B cell (primary cell): ENCODE results near the gene GALNT18. TPM values are rescaled to one million over a fixed set of nuclear protein-coding genes. Genes with fewer than 3 reads are reported as not detected.

Experiments used
- ATAC-seq: fragments of 200-7000 bp; cut with Tn5 transposase; one replicate; pipeline ENCODE4 v1.10.0; 2021; ENCODE audit warnings: low read depth, mild to moderate bottlenecking, moderate number of reproducible peaks, moderate library complexity
- CTCF ChIA-PET: fragments of 350-600 bp; sonication (Branson Sonifier 250); formaldehyde crosslinking; loops from one replicate; lab custom pipeline; 2021; ENCODE audit warnings: antibody characterized with exemption, inconsistent platforms; lab: Charles Lee
- POLR2A ChIA-PET: fragments of 350-600 bp; sonication (Branson Sonifier 250); formaldehyde crosslinking; loops from one replicate; lab custom pipeline; 2021; ENCODE audit warnings: antibody characterized with exemption; lab: Charles Lee
- DNase-seq: peaks from one replicate; pipeline ENCODE4 v3.0.0; 2013
- H2AFZ ChIP-seq: 2 replicates; pipeline ENCODE4 v1.6.1; 2012; ENCODE audit warnings: mild to moderate bottlenecking, low read depth, low read length; ENCODE audit not compliant: insufficient read depth, poor library complexity, severe bottlenecking
- H3K27ac ChIP-seq, 2 donors: 1 replicate in 1 of 2; 2 replicates in 1 of 2; pipeline ENCODE4 v1.5.1; 2012 to 2013; ENCODE audit warnings: low read length in 2 of 2, mild to moderate bottlenecking in 2 of 2, moderate library complexity in 1 of 2
- H3K27me3 ChIP-seq, 4 experiments: fragments of 200-600 bp in 1 of 4; sonication (generic) in 1 of 4; replicated peaks in 1 of 4; 1 replicate in 2 of 4; 2 replicates in 2 of 4; pipeline versions ENCODE4 v1.6.1 to v1.7.0; 2013 to 2016; ENCODE audit warnings: low read length in 3 of 4, mild to moderate bottlenecking in 2 of 4, mixed read lengths in 1 of 4, moderate library complexity in 1 of 4; ENCODE audit not compliant: insufficient read depth in 4 of 4, control insufficient read depth in 3 of 4; ENCODE audit errors: control extremely low read depth in 1 of 4
- H3K36me3 ChIP-seq, 2 experiments: replicated peaks in 1 of 2; 1 replicate in 1 of 2; 2 replicates in 1 of 2; pipeline versions ENCODE4 v1.6.1 to v1.7.1; 2013; ENCODE audit warnings: low read length in 1 of 2; ENCODE audit not compliant: insufficient read depth in 2 of 2, control insufficient read depth in 1 of 2; ENCODE audit errors: control extremely low read depth in 1 of 2, extremely low read depth in 1 of 2
- H3K4me1 ChIP-seq, 2 donors: fragments of 200-600 bp in 1 of 2; sonication (generic) in 1 of 2; 1 replicate in 1 of 2; 2 replicates in 1 of 2; pipeline versions ENCODE4 v1.5.1 to v1.6.1; 2013 to 2017; ENCODE audit warnings: low read length in 2 of 2; ENCODE audit not compliant: control insufficient read depth in 2 of 2, insufficient read depth in 2 of 2
- H3K4me2 ChIP-seq: replicated peaks from 2 replicates; pipeline ENCODE3; 2012; ENCODE audit warnings: mild to moderate bottlenecking, low read depth, low read length; ENCODE audit not compliant: poor library complexity, severe bottlenecking
- H3K4me3 ChIP-seq, 5 experiments: fragments of 200-600 bp in 1 of 5; sonication (generic) in 1 of 5; 1 replicate in 3 of 5; 2 replicates in 2 of 5; pipeline versions ENCODE4 v1.5.1 to v1.7.0; 2011 to 2016; ENCODE audit warnings: low read length in 4 of 5, mild to moderate bottlenecking in 4 of 5, low read depth in 2 of 5, control low read depth in 1 of 5, moderate library complexity in 1 of 5; ENCODE audit not compliant: insufficient read depth in 1 of 5; ENCODE audit errors: control extremely low read depth in 1 of 5, extremely low read depth in 1 of 5
- H3K79me2 ChIP-seq: fragments of 200-600 bp; sonication (generic); one replicate; pipeline ENCODE4 v1.6.0; 2016; ENCODE audit warnings: low read length; ENCODE audit not compliant: control insufficient read depth, insufficient read depth
- H3K9ac ChIP-seq: fragments of 200-600 bp; sonication (generic); 2 replicates; pipeline ENCODE4 v1.6.1; 2017; ENCODE audit warnings: mild to moderate bottlenecking, low read length, moderate library complexity
- H3K9me3 ChIP-seq, 3 donors: one replicate each; pipeline versions ENCODE4 v1.6.1 to v1.7.1; 2013; ENCODE audit warnings: low read length in 2 of 3; ENCODE audit not compliant: control insufficient read depth in 2 of 3, insufficient read depth in 1 of 3; ENCODE audit errors: control extremely low read depth in 1 of 3
- H4K20me1 ChIP-seq: 2 replicates; pipeline ENCODE4 v1.6.0; 2012; ENCODE audit warnings: mild to moderate bottlenecking, low read length; ENCODE audit not compliant: insufficient read depth, control insufficient read depth, poor library complexity, severe bottlenecking
- H3K27ac Mint-ChIP-seq: one replicate; pipeline ENCODE4 v1.8.0; 2021; ENCODE audit warnings: mixed read lengths
- H3K27me3 Mint-ChIP-seq: one replicate; pipeline ENCODE4 v1.8.0; 2021; ENCODE audit warnings: mixed read lengths
- H3K4me1 Mint-ChIP-seq: one replicate; pipeline ENCODE4 v1.8.0; 2021; ENCODE audit warnings: mixed read lengths
- H3K4me3 Mint-ChIP-seq: one replicate; pipeline ENCODE4 v1.8.0; 2021; ENCODE audit warnings: mixed read lengths
- H3K9me3 Mint-ChIP-seq: one replicate; pipeline ENCODE4 v1.8.0; 2022; ENCODE audit warnings: mixed read lengths; ENCODE audit not compliant: insufficient read depth
- CTCF ChIP-seq: fragments of 200-600 bp; IDR thresholded peaks from one replicate; pipeline ENCODE4 v1.8.0; 2022; ENCODE audit warnings: antibody characterized with exemption, mild to moderate bottlenecking
- EZH2 ChIP-seq: IDR thresholded peaks from 2 replicates; pipeline ENCODE4 v1.6.1; 2012; ENCODE audit warnings: borderline replicate concordance, low read depth, mild to moderate bottlenecking, moderate library complexity, low read length; ENCODE audit not compliant: insufficient read depth, poor library complexity, severe bottlenecking
- WGBS: methylation state at CpG from one replicate; pipeline ENCODE4 v1.1.5; 2013; ENCODE audit warnings: missing lambda C conversion rate; ENCODE audit not compliant: insufficient coverage; 5-methylcytosine and 5-hydroxymethylcytosine counted together
- intact Hi-C: fragments of 100-400 bp; cut with micrococcal nuclease; formaldehyde crosslinking; loops from one replicate; pipeline ENCODE4 v1.10.0; 2022
- polyA plus RNA-seq: library from polyadenylated mRNA; depleted of rRNA; stranded (reverse); fragments of >200 nt; gene quantifications from 2 replicates; pipeline ENCODE4 v1.2.3, GENCODE V29; 2012
- total RNA-seq, 2 donors: library from RNA; stranded (reverse); fragments of 120-200 nt in 1 of 2; gene quantifications; 1 replicate in 1 of 2; 2 replicates in 1 of 2; pipeline versions ENCODE4 v1.2.3 to v1.2.4, GENCODE V29; 2013 to 2022

Gene GALNT18
- total and polyA plus RNA-seq, 2 donors (not counting 1 experiment from before 2014, with no cell fraction given): not detected

- ChIA-PET CTCF (no interaction called here), POLR2A (no interaction called here)
- Histone ChIP-seq H2AFZ (no peak overlapping the region), H3K79me2 (no peaks in the 10 kb centered on the region), H3K4me1 (no peaks in the 10 kb centered on the region), H4K20me1 (no peaks in the 10 kb centered on the region), H3K4me2 (no peak overlapping the region), H3K9me3 (no peaks in the 10 kb centered on the region), H3K27me3 (peaks cover 0 to 3% (median 0%) of the 10 kb centered on the region in 4 experiments), H3K27ac (no peak overlapping the region), H3K4me3 (no peak overlapping the region), H3K36me3 (no peaks in the 10 kb centered on the region), H3K9ac (no peak overlapping the region)
- peaks cover 4% of the 10 kb centered on the region for H3K27me3 Mint-ChIP-seq
- WGBS: no CpG with 5 or more reads among the region's 2 CpGs
- DNase-seq: no peak
- no peak overlapping the region for H3K4me3 Mint-ChIP-seq
- no peaks in the 10 kb centered on the region for H3K4me1 Mint-ChIP-seq
- TF ChIP-seq EZH2 (no peak), CTCF (no peak)
- intact Hi-C loops: no loop called here
- ATAC-seq: no peak
- H3K9me3 Mint-ChIP-seq: no peaks in the 10 kb centered on the region
- no peak overlapping the region for H3K27ac Mint-ChIP-seq
Observed at GRCh38 chr11:11472106-11472505, 149.7 kb downstream of the GALNT18 start.

- no peaks in the 10 kb centered on the region for H3K9me3 Mint-ChIP-seq
- ChIA-PET CTCF (no interaction called here), POLR2A (no interaction called here)
- Histone ChIP-seq H3K4me1 (no peaks in the 10 kb centered on the region), H3K27me3 (peaks cover 0 to 2% (median 0%) of the 10 kb centered on the region in 4 experiments), H3K36me3 (no peaks in the 10 kb centered on the region), H3K4me2 (no peak overlapping the region), H3K79me2 (no peaks in the 10 kb centered on the region), H2AFZ (no peak overlapping the region), H4K20me1 (no peaks in the 10 kb centered on the region), H3K9me3 (no peaks in the 10 kb centered on the region), H3K4me3 (no peak overlapping the region), H3K9ac (no peak overlapping the region), H3K27ac (no peak overlapping the region)
- no peak for TF ChIP-seq CTCF
- H3K27ac Mint-ChIP-seq: no peak overlapping the region
- intact Hi-C loops: no loop called here
- no peaks in the 10 kb centered on the region for H3K4me1 Mint-ChIP-seq
- H3K27me3 Mint-ChIP-seq: peaks cover 4% of the 10 kb centered on the region
- no peak for DNase-seq
- H3K4me3 Mint-ChIP-seq: no peak overlapping the region
- ATAC-seq: no peak
- WGBS: 50% methylated on average over 1 of the region's 4 CpGs
Observed at GRCh38 chr11:11471201-11471600, 150.6 kb downstream of the GALNT18 start.
